ELF-1 (cell line): Measurements from ENCODE around the gene GALNT11.

Experiments
- DNase-seq: peaks from one replicate; pipeline ENCODE4 v3.0.0-alpha.2; 2016; ENCODE audit warnings: low read depth, low spot score

Gene GALNT11

GRCh38 chr7:152115021-152115718 is 89.7 kb downstream of the GALNT11 start:
- no peak for DNase-seq

- DNase-seq: no peak
These were observed 91.9 kb downstream of the GALNT11 start for GRCh38 chr7:152117356-152117755.

GRCh38 chr7:152120210-152120609 is 94.7 kb downstream of the GALNT11 start:
- DNase-seq: no peak

- no peak for DNase-seq
These were observed 95.3 kb downstream of the GALNT11 start for GRCh38 chr7:152120776-152121175.

GRCh38 chr7:152121432-152121831 is 96.0 kb downstream of the GALNT11 start:
- DNase-seq: no peak

GRCh38 chr7:152122540-152122939 is 97.1 kb downstream of the GALNT11 start:
- no peak for DNase-seq

- no peak for DNase-seq
These were observed 101.3 kb downstream of the GALNT11 start for GRCh38 chr7:152126741-152127140.

- DNase-seq: no peak
These were observed 101.8 kb downstream of the GALNT11 start for GRCh38 chr7:152127229-152127628.

GRCh38 chr7:152128252-152128651 is 102.8 kb downstream of the GALNT11 start:
- no peak for DNase-seq

- no peak for DNase-seq
These were observed 103.4 kb downstream of the GALNT11 start for GRCh38 chr7:152128741-152129461.

- DNase-seq: no peak
These were observed 104.2 kb downstream of the GALNT11 start for GRCh38 chr7:152129682-152130081.

GRCh38 chr7:152130658-152131590 is 105.5 kb downstream of the GALNT11 start:
- DNase-seq: no peak

GRCh38 chr7:152131981-152132494 is 106.6 kb downstream of the GALNT11 start:
- DNase-seq: no peak

- DNase-seq: no peak
These were observed 107.3 kb downstream of the GALNT11 start for GRCh38 chr7:152132812-152133211.

GRCh38 chr7:152133804-152134203 is 108.3 kb downstream of the GALNT11 start:
- no peak for DNase-seq

GRCh38 chr7:152136686-152137085 is 111.2 kb downstream of the GALNT11 start:
- no peak for DNase-seq

- DNase-seq: no peak
These were observed 112.1 kb downstream of the GALNT11 start for GRCh38 chr7:152137476-152138025.

GRCh38 chr7:152140067-152140466 is 114.6 kb downstream of the GALNT11 start:
- no peak for DNase-seq

- no peak for DNase-seq
These were observed 115.1 kb downstream of the GALNT11 start for GRCh38 chr7:152140560-152140959.

- no peak for DNase-seq
These were observed 117.6 kb downstream of the GALNT11 start for GRCh38 chr7:152142976-152143595.
